Smooth muscle cell (in vitro differentiated cells): ENCODE measurements around the gene ANKRD17. TPM values are rescaled to one million over a fixed set of nuclear protein-coding genes. Genes with fewer than 3 reads are reported as not detected.
"Not testable (repeated sequence)": the region's sequence is repeated elsewhere in the genome, so short reads cannot be mapped to it uniquely, and the experiment has no call there.

ENCODE experiments used
- DNase-seq: peaks from one replicate; lab custom pipeline; 2025; ENCODE audit not compliant: unreplicated experiment; lab: John Stamatoyannopoulos, UW
- H2AFZ ChIP-seq: fragments of 200-600 bp; sonication (generic); 2 replicates; pipeline ENCODE4 v1.6.0; 2016; ENCODE audit warnings: antibody characterized with exemption, low read depth, mild to moderate bottlenecking
- H3F3A ChIP-seq: fragments of 200-600 bp; sonication (generic); 2 replicates; pipeline ENCODE4 v1.6.0; 2017; ENCODE audit warnings: antibody characterized with exemption, low read depth
- H3K27ac ChIP-seq: fragments of 200-600 bp; sonication (generic); 2 replicates; pipeline ENCODE4 v1.5.1; 2016; ENCODE audit warnings: low read depth, mild to moderate bottlenecking
- H3K27me3 ChIP-seq: fragments of 200-600 bp; sonication (generic); 2 replicates; pipeline ENCODE4 v1.6.1; 2016; ENCODE audit warnings: low read depth, mild to moderate bottlenecking
- H3K36me3 ChIP-seq: fragments of 200-600 bp; sonication (generic); 2 replicates; pipeline ENCODE4 v1.5.1; 2016; ENCODE audit warnings: low read depth
- H3K4me1 ChIP-seq: fragments of 200-600 bp; sonication (generic); 2 replicates; pipeline ENCODE4 v1.5.1; 2016; ENCODE audit warnings: low read depth
- H3K4me2 ChIP-seq: fragments of 200-600 bp; sonication (generic); 2 replicates; pipeline ENCODE4 v1.6.0; 2016; ENCODE audit warnings: mild to moderate bottlenecking
- H3K4me3 ChIP-seq: fragments of 200-600 bp; sonication (generic); 2 replicates; pipeline ENCODE4 v1.5.1; 2016; ENCODE audit warnings: mild to moderate bottlenecking
- H3K79me2 ChIP-seq: fragments of 200-600 bp; sonication (generic); 2 replicates; pipeline ENCODE4 v1.6.0; 2016; ENCODE audit warnings: low read depth, mild to moderate bottlenecking
- H3K9ac ChIP-seq: fragments of 200-600 bp; sonication (generic); 2 replicates; pipeline ENCODE4 v1.6.0; 2016; ENCODE audit warnings: low read depth
- H3K9me3 ChIP-seq: fragments of 200-600 bp; sonication (generic); replicated peaks from 2 replicates; pipeline ENCODE4 v1.5.1; 2016; ENCODE audit warnings: low read depth
- H4K20me1 ChIP-seq: fragments of 200-600 bp; sonication (generic); 2 replicates; pipeline ENCODE4 v1.6.0; 2016; ENCODE audit warnings: low read depth
- CTCF ChIP-seq: fragments of 200-600 bp; sonication (generic); IDR thresholded peaks from 2 replicates; pipeline ENCODE4 v1.5.1; 2017; ENCODE audit warnings: borderline replicate concordance, mild to moderate bottlenecking, antibody characterized with exemption; ENCODE audit not compliant: insufficient read depth, poor library complexity, severe bottlenecking
- WGBS: methylation state at CpG from one replicate; pipeline ENCODE4 v1.1.7; 2016; ENCODE audit warnings: low lambda C conversion rate; 5-methylcytosine and 5-hydroxymethylcytosine counted together
- polyA plus RNA-seq: library from polyadenylated mRNA; unstranded; fragments of >200 nt; fragmentation: Nextera tagmentation; extraction: Ambion mirVana; gene quantifications from 2 replicates; pipeline ENCODE4 v1.2.1, GENCODE V29; 2016
- total RNA-seq: library from RNA; depleted of rRNA; stranded (reverse); fragments of >200 nt; gene quantifications from 2 replicates; pipeline ENCODE4 v1.2.3, GENCODE V29; 2014

The ANKRD17 gene
- total and polyA plus RNA-seq, 2 experiments from 2014 or later: 29.7 to 58.0 TPM

GRCh38 chr4:73299548-73300280 lies 41.1 kb upstream of the ANKRD17 start:
- no peaks in the 10 kb centered on the region for H3K27me3 ChIP-seq
- WGBS: 97% methylated on average over 25 of the region's 25 CpGs

GRCh38 chr4:73292661-73293060 lies 34.1 kb upstream of the ANKRD17 start:
- not testable (repeated sequence) for H3K4me3 ChIP-seq, H3K27me3 ChIP-seq, H3K4me2 ChIP-seq, H3K4me1 ChIP-seq, H3K9me3 ChIP-seq, H3F3A ChIP-seq, H3K36me3 ChIP-seq, DNase-seq, H3K79me2 ChIP-seq, H3K9ac ChIP-seq, H4K20me1 ChIP-seq, H2AFZ ChIP-seq, H3K27ac ChIP-seq
- 91% methylated on average over 9 of the region's 9 CpGs for WGBS

More at GRCh38 chr4:73299548-73300280, 41.1 kb upstream of the ANKRD17 start:
- no peak overlapping the region for H2AFZ ChIP-seq
- H4K20me1 ChIP-seq: no peaks in the 10 kb centered on the region
- no peaks in the 10 kb centered on the region for H3K4me1 ChIP-seq
- H3K4me2 ChIP-seq: no peak overlapping the region
- H3K79me2 ChIP-seq: no peaks in the 10 kb centered on the region
- H3F3A ChIP-seq: no peaks in the 10 kb centered on the region
- H3K36me3 ChIP-seq: no peaks in the 10 kb centered on the region
- H3K9me3 ChIP-seq: no peaks in the 10 kb centered on the region
- TF ChIP-seq CTCF: no peak
- H3K4me3 ChIP-seq: no peak overlapping the region
- no peak overlapping the region for H3K27ac ChIP-seq
- H3K9ac ChIP-seq: no peak overlapping the region
- DNase-seq: no peak

GRCh38 chr4:73281982-73282381 lies 23.4 kb upstream of the ANKRD17 start:
- H3K79me2 ChIP-seq: no peaks in the 10 kb centered on the region
- H3K4me3 ChIP-seq: no peak overlapping the region
- 93% methylated on average over 5 of the region's 5 CpGs for WGBS
- no peaks in the 10 kb centered on the region for H3K4me1 ChIP-seq
- H3K9ac ChIP-seq: no peak overlapping the region
- DNase-seq: no peak
- no peaks in the 10 kb centered on the region for H3K36me3 ChIP-seq
- H4K20me1 ChIP-seq: no peaks in the 10 kb centered on the region
- no peak overlapping the region for H3K27ac ChIP-seq
- no peak overlapping the region for H2AFZ ChIP-seq
- no peak overlapping the region for H3K4me2 ChIP-seq
- no peaks in the 10 kb centered on the region for H3F3A ChIP-seq
- TF ChIP-seq CTCF: no peak
- H3K9me3 ChIP-seq: peaks cover 4% of the 10 kb centered on the region
- no peaks in the 10 kb centered on the region for H3K27me3 ChIP-seq

GRCh38 chr4:73281396-73281795 lies 22.8 kb upstream of the ANKRD17 start:
- no peak overlapping the region for H3K27ac ChIP-seq
- WGBS: 89% methylated on average over 2 of the region's 2 CpGs

More at GRCh38 chr4:73281396-73281795, 22.8 kb upstream of the ANKRD17 start:
- Histone ChIP-seq H3K4me2 (no peak overlapping the region), H3K27me3 (no peaks in the 10 kb centered on the region), H4K20me1 (no peaks in the 10 kb centered on the region), H3K36me3 (no peaks in the 10 kb centered on the region), H3K79me2 (no peaks in the 10 kb centered on the region), H3K9ac (no peak overlapping the region), H3K9me3 (peaks cover 4% of the 10 kb centered on the region), H3K4me1 (no peaks in the 10 kb centered on the region), H3F3A (no peaks in the 10 kb centered on the region), H2AFZ (no peak overlapping the region), H3K4me3 (no peak overlapping the region)
- no peak for DNase-seq
- TF ChIP-seq CTCF: no peak
